Neuronal stem cell (in vitro differentiated cells): ENCODE measurements around the gene ATAD3C.
"Not testable (repeated sequence)": the region's sequence is repeated elsewhere in the genome, so short reads cannot be mapped to it uniquely, and the experiment has no call there.

Source experiments
- DNase-seq: peaks from one replicate; pipeline ENCODE4 v3.0.0-alpha.2; 2013; ENCODE audit warnings: low spot score
- H2AFZ ChIP-seq: one replicate; pipeline ENCODE4 v1.6.1; 2013; ENCODE audit warnings: mild to moderate bottlenecking, low read length, inconsistent platforms
- H2AK5ac ChIP-seq: 2 replicates; pipeline ENCODE4 v1.6.1; 2013; ENCODE audit warnings: low read depth, mild to moderate bottlenecking, inconsistent platforms, low read length, moderate library complexity, mixed read lengths
- H2BK120ac ChIP-seq: 2 replicates; pipeline ENCODE4 v1.6.1; 2013; ENCODE audit warnings: low read depth, mild to moderate bottlenecking, inconsistent platforms, low read length, moderate library complexity, mixed read lengths
- H2BK12ac ChIP-seq: one replicate; pipeline ENCODE4 v1.6.1; 2013; ENCODE audit warnings: low read length, inconsistent platforms
- H2BK15ac ChIP-seq: 2 replicates; pipeline ENCODE4 v1.6.1; 2013; ENCODE audit warnings: mild to moderate bottlenecking, low read length, inconsistent platforms, mixed read lengths
- H2BK5ac ChIP-seq: one replicate; pipeline ENCODE4 v1.6.1; 2013; ENCODE audit warnings: inconsistent platforms, mild to moderate bottlenecking, low read length, moderate library complexity
- H3K14ac ChIP-seq: one replicate; pipeline ENCODE4 v1.6.1; 2013; ENCODE audit warnings: low read length, inconsistent platforms
- H3K18ac ChIP-seq: 2 replicates; pipeline ENCODE4 v1.6.1; 2013; ENCODE audit warnings: low read length, inconsistent platforms
- H3K23ac ChIP-seq: 2 replicates; pipeline ENCODE4 v1.6.1; 2013; ENCODE audit warnings: low read depth, mild to moderate bottlenecking, mixed read lengths, low read length, inconsistent platforms; ENCODE audit not compliant: poor library complexity
- H3K27ac ChIP-seq: replicated peaks from 3 replicates; pipeline ENCODE4 v1.5.1; 2013; ENCODE audit warnings: low read length, inconsistent platforms
- H3K27me3 ChIP-seq, 3 experiments: 2 replicates each; pipeline ENCODE4 v1.6.1; 2013; ENCODE audit warnings: low read length in 3 of 3, mild to moderate bottlenecking in 2 of 3, inconsistent platforms in 1 of 3, low read depth in 1 of 3, mixed read lengths in 1 of 3, moderate library complexity in 1 of 3; ENCODE audit not compliant: control insufficient read depth in 3 of 3, insufficient read depth in 3 of 3
- H3K36me3 ChIP-seq, 2 donors: replicated peaks in 1 of 2; 2 replicates each; pipeline ENCODE4 v1.6.1; 2013; ENCODE audit warnings: low read length in 2 of 2; ENCODE audit not compliant: control insufficient read depth in 2 of 2, insufficient read depth in 2 of 2
- H3K4ac ChIP-seq: 2 replicates; pipeline ENCODE4 v1.6.1; 2013; ENCODE audit warnings: inconsistent platforms, mild to moderate bottlenecking, low read length, moderate library complexity
- H3K4me1 ChIP-seq, 2 donors: 1 replicate in 1 of 2; 2 replicates in 1 of 2; pipeline ENCODE4 v1.6.1; 2013; ENCODE audit warnings: low read length in 2 of 2, low read depth in 1 of 2; ENCODE audit not compliant: control insufficient read depth in 2 of 2, insufficient read depth in 1 of 2
- H3K4me2 ChIP-seq: one replicate; pipeline ENCODE4 v1.6.1; 2013; ENCODE audit warnings: mild to moderate bottlenecking, low read length, inconsistent platforms; ENCODE audit not compliant: insufficient read depth, poor library complexity, severe bottlenecking
- H3K4me3 ChIP-seq, 2 donors: 2 replicates each; pipeline ENCODE4 v1.5.1; 2013; ENCODE audit warnings: low read length in 2 of 2, mild to moderate bottlenecking in 2 of 2, inconsistent platforms in 1 of 2, moderate library complexity in 1 of 2
- H3K79me1 ChIP-seq: one replicate; pipeline ENCODE4 v1.6.1; 2013; ENCODE audit warnings: low read depth, mild to moderate bottlenecking, inconsistent platforms, low read length, moderate library complexity
- H3K9ac ChIP-seq: one replicate; pipeline ENCODE4 v1.6.1; 2013; ENCODE audit warnings: mild to moderate bottlenecking, low read depth, low read length, inconsistent platforms; ENCODE audit not compliant: poor library complexity
- H3K9me3 ChIP-seq, 2 donors: replicated peaks in 1 of 2; 2 replicates each; pipeline versions ENCODE3 to v1.6.1; 2013; ENCODE audit warnings: low read length in 2 of 2, mild to moderate bottlenecking in 2 of 2, inconsistent platforms in 1 of 2, low read depth in 1 of 2, mixed read lengths in 1 of 2, moderate library complexity in 1 of 2; ENCODE audit not compliant: control insufficient read depth in 2 of 2, insufficient read depth in 1 of 2
- H4K8ac ChIP-seq: one replicate; pipeline ENCODE4 v1.6.1; 2013; ENCODE audit warnings: low read depth, mild to moderate bottlenecking, inconsistent platforms, low read length, moderate library complexity
- H4K91ac ChIP-seq: one replicate; pipeline ENCODE4 v1.6.1; 2013; ENCODE audit warnings: low read length, low read depth, mild to moderate bottlenecking, inconsistent platforms; ENCODE audit not compliant: poor library complexity
- WGBS, 2 donors: extraction: QIAGEN DNeasy Blood & Tissue Kit; methylation state at CpG; one replicate each; pipeline ENCODE4 v1.1.7; 2013; ENCODE audit warnings: missing lambda C conversion rate in 2 of 2, mixed read lengths in 1 of 2; ENCODE audit not compliant: insufficient read length in 2 of 2, insufficient replicate concordance in 1 of 2; ENCODE audit errors: extremely low coverage in 2 of 2; 5-methylcytosine and 5-hydroxymethylcytosine counted together

Gene ATAD3C

DNA sequence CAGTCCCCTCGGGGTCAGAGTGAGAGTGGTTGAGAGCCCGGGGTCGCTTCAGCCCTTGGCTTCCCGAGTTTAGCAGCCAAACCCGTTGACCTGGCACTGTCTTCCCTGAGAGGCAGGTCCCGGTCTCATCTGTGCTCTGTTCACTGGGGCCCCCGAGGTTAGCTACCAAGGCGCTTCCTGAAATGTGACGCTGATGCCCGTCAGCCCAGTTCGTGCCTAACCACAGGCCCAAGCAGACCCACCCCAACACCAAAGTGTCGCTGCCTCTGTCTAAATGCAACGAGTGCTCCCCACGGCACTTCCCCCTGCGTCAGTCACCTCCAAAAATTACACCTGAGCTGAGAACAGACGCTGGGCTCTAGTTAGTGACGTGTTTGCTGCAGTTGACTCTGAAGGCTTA, 26.5 kb downstream of the ATAD3C start:
- not testable (repeated sequence) for H2BK5ac ChIP-seq, H3K18ac ChIP-seq, H2AK5ac ChIP-seq, H3K9ac ChIP-seq, H3K4ac ChIP-seq, H3K9me3 ChIP-seq, H3K4me1 ChIP-seq, H3K4me3 ChIP-seq, H4K8ac ChIP-seq, H2AFZ ChIP-seq, H2BK12ac ChIP-seq, H3K27me3 ChIP-seq, H3K27ac ChIP-seq, DNase-seq, H3K23ac ChIP-seq, H2BK15ac ChIP-seq, H2BK120ac ChIP-seq, H3K4me2 ChIP-seq, H4K91ac ChIP-seq, H3K14ac ChIP-seq
- WGBS, 2 donors, result no CpG with 5 or more reads among the region's 17 CpGs
- Histone ChIP-seq H3K36me3 (peaks cover 21 to 36% of the 10 kb centered on the region in 2 donors), H3K79me1 (peaks cover 10% of the 10 kb centered on the region)

GRCh38 chr1:1477206-1477605, 27.7 kb downstream of the ATAD3C start:
- Histone ChIP-seq H2AFZ (no peak overlapping the region), H2BK12ac (no peak overlapping the region), H3K4me1 (peaks cover 2 to 3% of the 10 kb centered on the region in 2 donors), H3K27me3 (no peaks in the 10 kb centered on the region), H3K79me1 (peaks cover 8% of the 10 kb centered on the region), H3K18ac (no peak overlapping the region), H2BK15ac (no peak overlapping the region), H3K23ac (peak overlapping the region; percentile 43), H3K14ac (no peak overlapping the region), H3K36me3 (peaks cover 21 to 42% of the 10 kb centered on the region in 2 donors), H3K27ac (no peak overlapping the region), H4K8ac (no peak overlapping the region), H3K4me3 (no peak overlapping the region), H2BK5ac (no peak overlapping the region), H4K91ac (peak overlapping the region; percentile 72), H3K4me2 (no peak overlapping the region), H3K9ac (no peak overlapping the region), H3K4ac (peak overlapping the region; percentile 76), H3K9me3 (no peaks in the 10 kb centered on the region), H2AK5ac (no peak overlapping the region), H2BK120ac (no peak overlapping the region)
- WGBS, 2 donors, result no CpG with 5 or more reads among the region's 22 CpGs
- no peak for DNase-seq

DNA sequence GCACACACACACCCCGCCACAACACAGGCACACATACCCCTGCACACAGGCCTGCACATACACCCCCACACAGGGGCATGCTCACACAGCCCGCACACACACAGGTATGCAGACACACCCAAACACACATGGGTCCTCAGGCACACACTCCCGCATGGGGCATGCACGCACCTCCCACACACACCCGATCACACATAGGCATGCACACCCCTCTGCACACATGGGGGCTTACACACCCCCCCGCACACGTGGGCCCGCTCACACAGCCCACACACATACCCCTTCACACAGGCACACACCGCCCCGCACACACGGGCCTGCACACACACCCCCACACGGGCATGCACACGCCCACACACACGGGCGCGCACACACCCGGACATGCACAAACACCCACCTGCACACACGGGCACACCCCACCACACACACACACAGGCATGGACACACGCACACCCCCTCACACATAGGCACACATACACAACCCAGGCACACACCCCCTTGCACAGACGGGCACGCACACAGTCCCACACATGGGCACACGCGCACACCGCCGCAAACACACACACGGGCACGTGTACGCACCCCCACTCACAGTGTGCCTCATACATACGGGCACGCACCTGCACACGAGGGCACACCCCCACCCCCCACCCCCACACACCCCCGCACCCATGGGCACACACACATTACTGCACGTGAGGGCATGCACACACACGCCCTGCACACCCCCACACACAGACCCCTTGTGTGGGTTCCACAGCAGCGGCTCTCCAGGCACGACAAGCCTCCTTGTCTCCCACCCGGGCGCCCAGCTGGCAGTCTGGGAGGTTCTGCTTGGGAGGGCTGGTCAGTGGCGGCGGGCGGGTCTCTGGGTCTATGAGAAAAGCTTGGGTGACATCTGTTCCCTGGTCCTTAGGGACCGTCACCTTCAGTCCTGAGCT, 30.3 kb downstream of the ATAD3C start:
- peak overlapping the region; percentile 50 for H3K9ac ChIP-seq
- no peak overlapping the region for H2AFZ ChIP-seq
- H2BK12ac ChIP-seq, result no peak overlapping the region
- no peaks in the 10 kb centered on the region for H3K27me3 ChIP-seq
- no peak overlapping the region for H2BK5ac ChIP-seq
- peak overlapping the region in 1 of 2 donors; percentile 6 for H3K4me3 ChIP-seq
- no peak overlapping the region for H3K4me2 ChIP-seq
- H4K8ac ChIP-seq, result no peak overlapping the region
- no peak overlapping the region for H3K18ac ChIP-seq
- DNase-seq, result no peak
- H2AK5ac ChIP-seq, result no peak overlapping the region
- H3K4me1 ChIP-seq, result no peaks in the 10 kb centered on the region
- H4K91ac ChIP-seq, result no peak overlapping the region
- H3K27ac ChIP-seq, result no peak overlapping the region
- peaks cover 8% of the 10 kb centered on the region for H3K79me1 ChIP-seq
- peak overlapping the region; percentile 55 for H3K23ac ChIP-seq
- no peak overlapping the region for H2BK120ac ChIP-seq
- no peak overlapping the region for H3K4ac ChIP-seq
- H3K14ac ChIP-seq, result no peak overlapping the region
- no peak overlapping the region for H2BK15ac ChIP-seq
- no CpG with 5 or more reads among the region's 42 CpGs for WGBS, 2 donors
- H3K9me3 ChIP-seq, result no peaks in the 10 kb centered on the region
- peaks cover 30 to 60% of the 10 kb centered on the region in 2 donors for H3K36me3 ChIP-seq

DNA sequence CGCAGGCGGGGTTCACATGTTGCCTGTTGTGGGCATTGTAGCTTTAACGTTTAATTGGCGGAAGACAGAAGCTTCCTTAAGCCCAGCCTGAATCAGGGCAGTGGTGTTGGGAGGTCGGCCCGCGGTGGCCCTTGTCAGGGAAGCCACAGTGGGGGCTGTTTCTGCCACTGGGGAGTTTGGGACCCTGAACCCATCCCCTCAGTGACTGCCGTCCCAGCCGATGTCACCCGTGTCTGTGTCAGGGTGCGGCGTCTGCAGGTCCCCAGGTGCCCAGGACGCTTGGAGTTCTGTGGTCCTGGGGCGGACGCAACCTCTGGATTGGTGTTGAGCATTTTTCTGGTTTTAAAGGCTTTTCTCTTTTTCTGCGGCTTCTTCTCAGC, 31.0 kb downstream of the ATAD3C start:
- not testable (repeated sequence) for H3K9ac ChIP-seq, H2AK5ac ChIP-seq, H2BK120ac ChIP-seq, H3K18ac ChIP-seq, H4K91ac ChIP-seq, H3K4me2 ChIP-seq, H2BK15ac ChIP-seq, H3K27me3 ChIP-seq, H3K4ac ChIP-seq, H3K4me1 ChIP-seq, H2BK5ac ChIP-seq, H2AFZ ChIP-seq, H4K8ac ChIP-seq, DNase-seq, H3K4me3 ChIP-seq, H3K27ac ChIP-seq, H3K9me3 ChIP-seq, H2BK12ac ChIP-seq, H3K14ac ChIP-seq, H3K23ac ChIP-seq, H3K79me1 ChIP-seq
- peaks cover 30 to 60% of the 10 kb centered on the region in 2 donors for H3K36me3 ChIP-seq
- no CpG with 5 or more reads among the region's 16 CpGs for WGBS, 2 donors
